HG03103 (cell line): Measurements from ENCODE around the gene EXOC4.

ENCODE experiments used
- ATAC-seq: cut with Tn5 transposase; IDR thresholded peaks from one replicate; pipeline ENCODE4 v1.9.1; 2021; ENCODE audit warnings: low read depth; ENCODE audit not compliant: unreplicated experiment

Gene EXOC4

DNA sequence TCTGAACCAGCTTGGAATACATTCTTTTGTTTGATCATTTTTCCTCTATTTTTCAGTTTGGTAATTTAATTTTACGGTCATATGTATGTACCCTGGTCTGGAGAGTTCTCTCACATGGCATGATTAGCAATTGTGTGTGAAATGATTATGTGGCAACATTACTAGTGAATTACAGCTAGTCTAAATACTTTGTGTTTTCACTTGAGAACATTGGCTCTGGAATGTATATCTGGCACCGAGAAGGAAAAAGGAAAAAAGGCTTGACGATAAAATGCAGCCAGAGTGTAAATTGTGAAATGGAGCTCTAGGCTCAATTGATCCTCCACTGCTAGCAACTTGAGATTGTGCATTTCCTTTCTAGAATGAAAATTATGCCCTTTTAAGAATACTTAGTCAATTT is 397.2 kb downstream of the EXOC4 start:
- ATAC-seq = no peak

DNA sequence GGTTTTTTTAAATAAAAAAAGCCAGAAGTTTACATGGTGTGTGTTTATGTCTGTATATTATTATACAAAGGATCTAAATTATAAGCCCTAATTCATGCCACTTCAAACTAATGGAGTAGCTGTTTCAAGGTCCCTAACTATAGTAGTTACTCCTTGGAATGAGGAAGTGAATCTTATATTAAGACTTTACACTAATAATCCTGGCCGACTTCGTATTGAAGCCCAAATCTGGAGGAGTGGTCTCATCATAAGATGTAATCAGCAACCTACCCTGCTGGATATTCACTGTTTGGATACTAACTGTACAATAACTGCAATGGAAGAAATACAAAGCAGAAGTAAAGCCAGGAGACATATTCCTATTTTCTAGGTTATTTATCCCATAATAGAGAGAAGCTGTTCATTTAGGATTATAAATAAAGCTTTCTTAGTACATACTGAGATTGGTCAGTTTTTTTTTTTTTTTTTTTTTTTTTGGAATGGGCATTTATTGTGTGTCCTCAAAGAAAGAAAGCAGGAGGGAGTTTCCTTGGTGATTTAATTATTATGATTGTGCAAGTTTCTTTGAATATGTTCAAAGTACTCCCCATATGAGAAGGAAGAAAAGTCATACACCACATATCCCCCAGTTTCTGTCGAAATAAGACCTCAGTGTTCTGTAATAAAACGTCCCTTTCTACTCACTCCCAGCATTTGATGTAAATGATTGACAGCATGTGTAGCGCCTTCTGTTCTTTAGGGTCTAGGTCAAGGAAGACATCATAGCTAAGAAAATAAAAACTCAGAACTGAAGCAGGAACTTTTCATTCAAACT is 397.8 kb downstream of the EXOC4 start:
- no peak for ATAC-seq

DNA sequence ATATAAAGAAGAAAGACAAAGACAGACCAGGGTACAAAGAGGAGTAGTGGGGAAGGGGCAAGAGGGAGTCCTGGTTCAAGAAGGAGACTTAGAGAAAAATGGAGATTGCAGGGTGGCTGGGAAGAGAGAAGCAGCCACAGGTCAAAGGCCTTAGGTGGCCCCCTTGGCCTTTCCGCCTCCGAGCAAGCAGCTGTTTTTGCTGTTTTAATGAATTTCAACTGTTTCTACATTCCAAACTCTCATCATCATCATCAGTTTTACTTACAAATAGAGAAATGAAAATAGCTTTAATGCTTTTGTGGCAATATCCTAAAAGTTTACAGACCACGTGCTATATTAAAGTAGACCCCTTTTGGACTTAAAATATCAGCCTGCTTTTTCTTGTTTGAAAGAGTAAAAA is 399.7 kb downstream of the EXOC4 start:
- ATAC-seq = no peak

DNA sequence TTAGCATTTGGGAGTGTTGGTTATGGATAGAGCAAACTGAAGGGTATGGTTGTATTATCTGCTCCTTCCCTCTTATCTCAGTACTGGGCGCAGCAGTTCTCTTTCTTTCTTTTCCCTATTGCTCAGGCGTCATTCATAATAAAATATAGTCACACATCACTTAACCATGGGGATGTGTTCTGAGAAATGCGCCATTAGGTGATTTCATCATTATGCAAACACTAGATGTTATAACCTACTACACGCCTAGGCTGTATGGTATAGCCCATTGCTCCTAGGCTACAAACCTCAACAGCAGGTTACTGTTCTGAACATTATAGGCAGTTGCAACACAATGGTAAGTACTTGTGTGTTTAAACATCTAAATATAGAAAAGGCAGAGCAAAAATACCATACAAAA is 401.7 kb downstream of the EXOC4 start:
- no peak for ATAC-seq

DNA sequence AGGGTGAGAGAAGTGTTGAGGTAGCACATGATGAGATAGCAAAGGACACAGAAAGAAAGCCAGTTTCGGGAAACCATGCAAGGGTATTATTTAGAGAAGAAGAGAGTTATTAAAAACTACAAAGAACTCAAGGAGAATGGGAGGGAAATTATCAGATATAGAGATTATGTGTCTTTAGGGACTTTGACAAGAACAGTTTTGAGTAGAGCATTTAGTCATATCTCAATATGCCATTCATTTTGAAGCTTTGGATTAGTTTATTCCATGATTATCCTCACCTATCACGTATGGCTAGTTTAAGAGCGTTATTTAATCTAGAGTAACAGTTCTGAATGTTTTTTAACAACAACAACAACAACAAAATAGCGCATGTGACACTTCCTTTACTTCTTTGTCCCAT is 409.4 kb downstream of the EXOC4 start:
- no peak for ATAC-seq

DNA sequence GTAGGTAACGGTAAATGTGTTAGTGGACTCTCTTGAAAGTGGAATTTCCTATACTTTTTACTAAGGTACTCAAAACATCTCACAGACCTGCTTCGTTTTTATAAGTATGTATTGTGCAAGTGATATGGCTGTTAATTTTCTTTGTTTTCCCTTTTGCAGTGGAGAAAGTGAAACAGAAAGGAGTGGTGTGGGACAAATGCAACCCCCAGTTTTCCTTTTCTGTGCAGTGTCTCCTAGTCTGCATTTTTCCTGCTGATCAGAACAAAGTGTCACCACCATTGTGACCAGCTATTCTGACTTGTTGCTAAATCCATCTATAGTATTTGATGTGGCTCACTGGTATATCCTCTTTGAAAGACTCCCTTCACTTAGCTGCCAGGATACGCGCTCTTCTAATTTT is 410.0 kb downstream of the EXOC4 start:
- no peak for ATAC-seq

DNA sequence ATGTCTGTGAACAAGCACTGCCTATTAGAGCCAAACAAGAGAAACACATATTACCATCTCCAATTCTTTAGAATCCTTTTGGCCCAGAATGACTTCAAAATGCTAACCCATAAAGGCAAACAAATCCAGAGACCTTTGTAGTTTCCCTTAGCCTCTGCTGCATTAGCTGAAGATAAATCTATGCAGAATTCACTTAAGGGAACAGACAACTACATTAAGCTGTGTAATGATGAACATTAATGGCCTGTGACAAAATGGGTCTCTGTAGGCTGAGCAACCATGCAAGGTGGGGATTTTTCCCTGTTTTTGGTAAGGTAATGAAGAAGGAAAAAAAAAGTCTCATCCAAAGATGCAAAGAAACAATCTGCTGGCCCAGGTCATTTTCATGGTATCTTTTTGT is 411.6 kb downstream of the EXOC4 start:
- ATAC-seq = no peak

DNA sequence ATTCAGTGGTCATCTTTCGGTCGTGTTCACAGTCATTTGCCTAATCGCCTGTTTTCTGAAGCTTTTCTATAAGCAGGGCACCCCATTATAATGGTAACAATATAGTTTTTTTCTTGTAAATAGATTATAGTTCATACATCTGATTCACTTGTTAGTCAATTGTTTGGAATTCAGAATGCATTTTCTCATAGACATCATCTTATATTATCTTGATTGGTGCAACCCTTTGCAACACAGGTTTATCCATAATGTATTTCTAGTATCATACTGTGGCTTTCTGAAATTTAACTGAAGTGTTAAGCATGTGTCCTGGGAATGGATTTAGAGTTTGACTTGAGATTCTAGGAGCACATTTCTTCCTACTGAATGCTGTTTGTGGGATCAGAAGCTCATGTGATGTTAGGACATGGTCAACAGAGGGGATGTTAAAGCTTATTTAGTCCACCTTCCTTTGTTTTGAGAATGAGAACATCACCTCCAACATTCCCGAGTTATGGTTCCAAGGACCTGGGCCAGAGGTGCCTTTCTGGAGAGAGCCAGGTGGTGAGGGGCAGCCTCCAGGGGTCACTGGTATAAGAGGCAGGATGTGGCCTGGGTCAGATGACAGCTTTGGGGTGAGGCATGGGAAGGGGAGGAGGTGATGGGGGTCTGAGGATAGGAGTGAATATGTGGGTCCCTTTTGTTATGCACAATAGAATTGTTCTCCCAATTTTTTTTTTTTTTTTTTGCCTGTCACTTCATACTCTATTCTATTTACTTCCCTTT is 415.6 kb downstream of the EXOC4 start:
- no peak for ATAC-seq

DNA sequence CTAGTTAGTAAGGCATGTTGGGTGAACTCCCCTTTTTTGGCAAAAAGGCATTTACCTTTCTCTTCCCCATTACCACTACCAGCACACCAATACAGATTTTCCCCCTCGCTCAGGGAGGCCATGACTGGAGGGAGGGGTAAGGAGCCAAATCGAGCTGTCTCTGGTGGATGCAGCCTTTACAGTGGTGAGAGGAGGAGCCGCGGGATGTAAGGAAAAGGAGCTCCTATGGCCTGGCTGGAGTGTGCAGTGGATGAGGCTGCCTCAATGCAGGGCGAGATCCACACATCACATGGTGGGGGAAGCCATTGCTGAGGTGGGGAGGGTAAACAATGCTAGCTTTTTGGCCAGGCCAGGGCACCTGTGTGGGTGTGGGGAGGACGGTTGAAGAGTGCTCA is 416.2 kb downstream of the EXOC4 start:
- ATAC-seq = no peak

DNA sequence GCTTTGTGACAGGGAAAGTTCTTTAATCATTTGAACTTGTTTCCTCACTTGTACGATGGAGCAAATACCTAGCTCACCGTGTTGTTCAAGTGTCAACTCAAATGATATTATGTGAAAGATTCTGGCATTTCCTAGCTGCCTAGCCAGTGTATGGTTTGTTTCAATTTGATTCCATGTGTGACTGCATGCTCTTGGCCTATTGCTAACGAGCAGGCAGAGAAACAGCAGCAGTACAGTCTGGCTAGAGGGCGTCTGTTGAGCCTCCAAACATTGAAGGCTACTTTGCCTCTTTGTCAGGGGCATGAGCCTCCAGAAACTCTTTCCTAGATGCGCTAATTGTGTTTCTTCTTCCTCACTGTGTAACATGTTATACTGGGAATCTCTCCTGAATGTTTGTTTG is 417.4 kb downstream of the EXOC4 start:
- ATAC-seq = no peak

DNA sequence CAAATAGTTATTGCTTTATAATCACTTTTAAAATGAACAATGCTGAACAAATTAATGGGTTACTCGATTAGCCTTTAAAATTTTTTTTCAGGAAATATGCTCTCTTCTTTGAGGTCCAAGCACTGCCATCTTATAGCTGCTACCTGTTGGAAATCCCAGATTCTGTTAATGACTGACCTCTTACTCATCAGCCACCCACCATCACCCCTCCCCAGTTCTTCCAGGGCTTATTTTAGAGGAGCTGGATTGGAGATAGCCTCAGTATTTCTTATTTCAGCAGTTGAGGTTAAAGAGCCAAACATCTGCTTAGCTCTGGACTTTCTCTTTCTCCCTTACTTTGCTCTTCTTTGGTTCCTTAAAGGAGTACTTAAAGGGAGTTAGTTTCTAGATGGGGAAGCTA is 420.0 kb downstream of the EXOC4 start:
- no peak for ATAC-seq

DNA sequence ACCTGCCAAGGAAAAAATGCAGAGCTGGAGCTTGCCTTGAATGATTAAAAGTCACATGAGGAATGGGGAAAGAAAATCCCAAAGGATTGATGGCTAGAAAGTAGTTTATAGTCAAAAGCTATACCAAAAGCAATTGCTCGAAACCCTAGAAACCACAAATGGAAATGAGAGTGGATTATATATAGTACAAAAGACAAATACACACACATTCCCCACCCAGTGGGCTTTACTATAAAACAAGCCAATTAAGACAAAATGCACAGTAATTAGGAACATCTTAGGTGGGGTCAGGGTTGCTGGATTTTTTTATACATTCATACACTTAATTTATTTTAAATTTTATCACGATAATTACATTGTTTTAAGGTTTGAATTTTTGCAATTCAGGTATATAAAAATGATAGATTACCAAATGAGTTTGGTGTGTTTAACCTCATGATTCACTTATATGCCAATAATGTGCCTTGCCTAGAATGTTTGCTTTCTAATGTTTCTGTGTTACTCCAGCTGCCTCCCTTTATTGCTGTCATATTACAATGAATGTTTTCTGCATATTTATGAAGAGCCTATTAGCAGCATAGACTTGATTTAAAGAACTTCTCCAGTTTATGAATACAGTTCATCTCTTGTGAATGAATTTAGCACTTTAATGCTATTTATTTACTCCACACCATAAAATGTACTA is 421.3 kb downstream of the EXOC4 start:
- ATAC-seq = no peak

DNA sequence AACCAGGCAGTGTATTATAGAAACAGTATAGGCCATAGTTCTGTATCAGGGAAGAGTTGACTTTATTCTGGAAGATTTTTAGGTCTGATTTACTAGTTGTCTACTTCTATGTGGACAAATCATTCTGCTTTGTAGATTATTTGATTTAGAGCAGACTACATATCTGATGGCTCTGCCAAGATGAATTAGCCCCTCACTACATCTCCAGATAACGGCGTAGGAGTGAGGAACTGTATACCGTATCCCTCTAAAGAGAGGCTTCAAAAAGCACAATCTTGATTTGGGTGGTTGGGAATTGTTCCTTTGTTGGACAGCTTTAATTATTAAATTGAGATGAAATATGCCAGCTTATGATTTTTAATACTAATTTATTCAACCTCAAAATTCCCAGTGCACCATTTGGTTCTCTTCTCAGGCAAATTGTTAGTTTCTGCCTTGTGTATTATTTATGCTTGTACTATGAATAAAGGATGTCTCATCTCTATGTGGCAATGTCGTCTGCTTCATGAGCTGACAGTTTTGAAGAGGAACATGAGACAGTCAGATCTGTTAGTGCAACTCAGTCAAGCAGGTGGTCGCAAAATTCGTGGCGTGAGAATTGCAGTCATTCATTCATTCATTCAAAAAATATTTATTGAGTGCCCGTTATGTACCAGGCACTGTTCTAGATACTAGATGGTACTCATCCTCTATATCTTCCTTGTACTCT is 422.8 kb downstream of the EXOC4 start:
- no peak for ATAC-seq

DNA sequence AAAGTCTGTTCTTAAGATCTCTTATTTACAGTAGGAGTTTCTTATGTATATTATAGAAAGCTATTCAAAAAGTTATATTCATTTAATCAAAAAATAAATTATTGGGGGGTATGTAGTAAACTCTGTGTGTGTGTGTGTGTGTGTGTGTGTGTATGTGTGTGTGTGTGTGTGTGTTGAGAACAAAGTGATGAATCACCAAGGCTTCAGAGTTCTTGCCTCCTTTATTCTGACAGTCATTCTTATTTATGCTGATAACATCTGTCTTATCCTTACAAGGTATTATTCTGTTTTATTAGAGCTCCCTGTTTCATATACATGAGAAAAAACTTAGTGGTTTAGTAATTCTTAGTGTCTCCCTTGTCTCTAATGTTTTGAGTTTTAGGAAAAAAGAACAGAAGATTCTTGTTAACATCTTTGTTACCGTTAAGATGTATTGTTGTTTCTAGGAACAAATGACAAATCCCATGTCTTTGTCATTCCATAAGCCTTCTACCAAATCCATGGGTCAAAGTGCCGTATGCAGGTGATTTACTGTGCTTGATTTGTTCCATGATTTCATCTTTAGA is 424.0 kb downstream of the EXOC4 start:
- no peak for ATAC-seq

DNA sequence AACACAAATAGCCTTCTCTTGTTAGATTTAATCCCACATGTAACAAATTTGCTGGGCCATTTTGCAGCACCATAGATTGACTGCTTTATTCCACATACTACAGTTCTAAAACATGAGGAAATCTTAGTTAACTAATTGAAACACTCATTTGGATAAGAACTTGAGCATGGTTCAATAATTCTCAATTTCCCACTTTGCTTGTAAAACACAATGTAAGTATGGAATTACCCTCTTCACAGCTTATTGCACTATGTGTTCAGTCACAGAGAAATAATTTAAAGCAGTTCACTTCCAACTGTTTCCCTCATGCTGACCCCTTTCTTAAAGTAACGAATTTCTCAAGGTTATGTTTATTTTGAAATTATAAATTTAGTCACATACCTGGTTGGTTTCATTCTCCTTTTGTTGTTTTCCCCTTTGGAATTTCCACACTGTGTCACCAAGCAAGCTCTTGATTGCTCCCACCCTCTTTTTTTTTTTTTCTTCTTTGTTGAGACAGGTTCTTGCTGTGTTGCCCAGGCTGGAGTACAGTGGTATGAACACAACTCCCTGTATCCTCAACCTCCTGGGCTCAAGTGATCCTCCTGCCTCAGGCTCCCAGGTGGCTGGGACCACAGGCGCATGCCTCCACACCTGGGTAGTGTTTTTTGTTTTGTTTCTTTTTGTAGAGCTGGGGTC is 425.4 kb downstream of the EXOC4 start:
- no peak for ATAC-seq

DNA sequence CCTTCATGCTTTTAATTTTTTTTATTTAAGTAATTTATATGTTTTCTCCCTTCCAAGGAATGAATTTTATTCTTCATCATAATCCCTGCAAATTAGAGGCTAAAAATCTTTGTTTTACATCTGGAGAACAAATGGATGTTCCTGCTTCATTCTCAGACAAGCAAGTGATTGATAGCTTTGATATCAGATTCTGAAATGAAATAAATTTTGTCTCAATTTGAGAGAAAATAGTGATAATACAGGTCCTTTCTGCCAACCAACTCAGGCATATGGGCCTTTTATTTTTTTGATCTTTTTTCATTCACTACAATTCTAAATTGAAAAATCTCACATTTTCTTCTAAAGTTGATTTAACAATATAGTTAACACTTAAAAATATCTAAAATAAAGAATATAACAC is 427.1 kb downstream of the EXOC4 start:
- no peak for ATAC-seq

DNA sequence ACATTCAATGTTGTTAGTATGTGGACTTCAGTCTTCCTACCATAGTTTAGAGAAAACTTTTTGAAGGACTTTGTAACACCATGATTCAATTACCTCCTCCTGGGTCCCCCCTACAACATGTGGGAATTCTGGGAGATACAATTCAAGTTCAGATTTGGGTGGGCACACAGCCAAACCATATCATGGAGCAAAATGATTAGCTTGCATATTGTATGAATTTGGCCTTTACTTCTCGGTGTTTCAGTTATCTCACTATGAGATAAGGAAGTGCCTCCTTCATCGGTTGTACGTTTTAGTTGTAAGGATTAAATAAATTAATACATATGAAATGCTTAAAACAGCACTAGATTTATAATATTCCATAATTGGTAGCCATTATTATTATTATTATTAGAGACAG is 428.7 kb downstream of the EXOC4 start:
- ATAC-seq = no peak

DNA sequence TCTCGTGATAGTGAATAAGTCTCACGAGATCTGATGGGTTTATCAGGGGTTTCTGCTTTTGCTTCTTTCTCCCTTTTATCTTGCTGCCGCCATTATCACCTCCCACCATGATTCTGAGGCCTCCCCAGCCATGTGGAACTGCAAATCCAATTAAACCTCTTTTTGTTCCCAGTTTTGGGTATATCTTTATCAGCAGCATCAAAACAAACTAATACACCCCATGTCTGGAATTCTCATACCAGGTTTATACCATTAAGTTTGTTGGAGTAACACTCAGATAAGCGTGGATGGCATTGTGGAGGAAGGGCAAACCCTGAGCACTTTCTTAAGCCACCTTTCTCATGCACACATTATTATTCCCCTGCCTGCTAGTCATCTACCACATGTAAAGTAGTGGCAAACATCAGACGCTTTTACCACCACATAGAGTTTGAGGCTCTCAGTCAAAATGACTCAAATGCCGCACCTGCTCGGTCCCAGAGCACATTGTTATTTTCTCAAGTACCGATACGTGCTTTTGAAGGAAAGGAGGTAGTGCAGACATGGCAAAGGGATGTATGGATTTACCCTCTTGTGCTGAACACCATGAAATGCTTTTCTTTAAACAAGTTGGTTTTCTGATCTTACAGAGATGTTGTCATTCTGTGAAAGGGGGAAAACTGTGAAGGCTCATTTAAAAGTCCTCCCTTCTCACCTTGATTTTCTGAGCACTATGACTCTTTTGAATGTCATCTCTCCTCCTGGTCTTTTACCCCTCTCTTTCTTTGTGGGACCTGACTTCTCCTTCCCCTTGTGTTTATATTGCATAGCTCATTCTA is 429.7 kb downstream of the EXOC4 start:
- no peak for ATAC-seq

DNA sequence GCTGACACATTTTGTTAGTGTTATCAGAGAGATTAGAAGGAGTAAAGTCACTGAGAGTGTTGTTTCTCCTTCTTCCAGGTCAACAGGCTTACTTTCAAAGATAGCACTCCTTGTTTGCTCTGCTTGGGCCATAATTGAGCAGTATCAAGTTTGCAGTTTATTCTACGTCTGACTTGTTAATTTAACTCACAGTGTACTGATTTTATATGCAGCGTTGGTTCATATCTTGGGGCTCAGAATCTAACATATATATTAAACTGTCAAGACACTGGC is 430.2 kb downstream of the EXOC4 start:
- ATAC-seq = no peak
